Measurements from ENCODE around the gene ABCC9. TPM values are rescaled to one million over a fixed set of nuclear protein-coding genes. Genes with fewer than 3 reads are reported as not detected.

Gene ABCC9
- polyA plus RNA-seq, 1 of the 3 experiments (the other 2 are of a cell fraction): 0.02 TPM

DNA sequence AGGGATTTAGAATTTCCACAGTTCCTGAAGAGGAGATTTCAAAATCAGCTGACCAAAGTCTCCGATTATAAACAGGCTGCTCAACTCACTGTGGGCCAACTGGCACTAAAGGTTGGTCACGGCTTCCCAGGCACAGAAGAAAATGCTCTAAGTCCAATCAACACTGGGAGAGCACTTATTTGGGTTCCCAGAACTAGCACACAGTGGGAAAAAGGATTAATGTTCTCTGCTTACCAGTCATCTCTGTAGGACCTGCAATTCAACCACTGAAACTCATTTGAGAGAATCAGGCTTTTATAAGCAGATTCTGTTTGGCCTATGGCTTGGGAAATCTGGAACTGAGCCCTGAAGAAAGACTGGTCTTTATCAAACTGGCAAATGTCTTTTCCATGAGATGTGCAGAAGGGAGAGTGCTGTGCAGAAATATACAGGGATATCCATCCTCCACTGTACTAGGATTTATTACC lies 49.4 kb downstream of the ABCC9 start:
- ChIA-PET CTCF (no interaction called here), POLR2A (no interaction called here)
- H2AFZ ChIP-seq (ENCODE audit: low read depth): no peak overlapping the region
- H3K9me3 ChIP-seq: no peaks in the 10 kb centered on the region
- 0 out of 2 replicates have a peak, but pooled peaks cover 2% of the 10 kb centered on the region for H3K9me2 ChIP-seq
- no peak overlapping the region for H3K4me2 ChIP-seq
- 8% methylated on average over 2 of the region's 2 CpGs for WGBS (ENCODE audit: low lambda C conversion rate)
- TF ChIP-seq RAD21 (IDR thresholded peaks at IDR 0.05; ENCODE audit: low read length): no peak
- TF ChIP-seq EP300 (IDR thresholded peaks at IDR 0.05; ENCODE audit: borderline replicate concordance in 1 of 2, low read depth in 1 of 2, low read length in 1 of 2): no peak
- TF ChIP-seq, protein P1, sequence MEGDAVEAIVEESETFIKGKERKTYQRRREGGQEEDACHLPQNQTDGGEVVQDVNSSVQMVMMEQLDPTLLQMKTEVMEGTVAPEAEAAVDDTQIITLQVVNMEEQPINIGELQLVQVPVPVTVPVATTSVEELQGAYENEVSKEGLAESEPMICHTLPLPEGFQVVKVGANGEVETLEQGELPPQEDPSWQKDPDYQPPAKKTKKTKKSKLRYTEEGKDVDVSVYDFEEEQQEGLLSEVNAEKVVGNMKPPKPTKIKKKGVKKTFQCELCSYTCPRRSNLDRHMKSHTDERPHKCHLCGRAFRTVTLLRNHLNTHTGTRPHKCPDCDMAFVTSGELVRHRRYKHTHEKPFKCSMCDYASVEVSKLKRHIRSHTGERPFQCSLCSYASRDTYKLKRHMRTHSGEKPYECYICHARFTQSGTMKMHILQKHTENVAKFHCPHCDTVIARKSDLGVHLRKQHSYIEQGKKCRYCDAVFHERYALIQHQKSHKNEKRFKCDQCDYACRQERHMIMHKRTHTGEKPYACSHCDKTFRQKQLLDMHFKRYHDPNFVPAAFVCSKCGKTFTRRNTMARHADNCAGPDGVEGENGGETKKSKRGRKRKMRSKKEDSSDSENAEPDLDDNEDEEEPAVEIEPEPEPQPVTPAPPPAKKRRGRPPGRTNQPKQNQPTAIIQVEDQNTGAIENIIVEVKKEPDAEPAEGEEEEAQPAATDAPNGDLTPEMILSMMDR (IDR thresholded peaks at IDR 0.05): no peak
- no peak for TF ChIP-seq RXRA (IDR thresholded peaks at IDR 0.05; ENCODE audit: borderline replicate concordance, low read depth)
- TF ChIP-seq CHD2 (IDR thresholded peaks at IDR 0.05; ENCODE audit: low read length, partially characterized antibody): no peak
- no peak for TF ChIP-seq YY1 (IDR thresholded peaks at IDR 0.05; ENCODE audit: low read depth)
- TF ChIP-seq RCOR1 (IDR thresholded peaks at IDR 0.05; ENCODE audit: low read length): no peak
- no peak for TF ChIP-seq RFX5 (IDR thresholded peaks at IDR 0.05; ENCODE audit: low read length)
- TF ChIP-seq, protein P2, sequence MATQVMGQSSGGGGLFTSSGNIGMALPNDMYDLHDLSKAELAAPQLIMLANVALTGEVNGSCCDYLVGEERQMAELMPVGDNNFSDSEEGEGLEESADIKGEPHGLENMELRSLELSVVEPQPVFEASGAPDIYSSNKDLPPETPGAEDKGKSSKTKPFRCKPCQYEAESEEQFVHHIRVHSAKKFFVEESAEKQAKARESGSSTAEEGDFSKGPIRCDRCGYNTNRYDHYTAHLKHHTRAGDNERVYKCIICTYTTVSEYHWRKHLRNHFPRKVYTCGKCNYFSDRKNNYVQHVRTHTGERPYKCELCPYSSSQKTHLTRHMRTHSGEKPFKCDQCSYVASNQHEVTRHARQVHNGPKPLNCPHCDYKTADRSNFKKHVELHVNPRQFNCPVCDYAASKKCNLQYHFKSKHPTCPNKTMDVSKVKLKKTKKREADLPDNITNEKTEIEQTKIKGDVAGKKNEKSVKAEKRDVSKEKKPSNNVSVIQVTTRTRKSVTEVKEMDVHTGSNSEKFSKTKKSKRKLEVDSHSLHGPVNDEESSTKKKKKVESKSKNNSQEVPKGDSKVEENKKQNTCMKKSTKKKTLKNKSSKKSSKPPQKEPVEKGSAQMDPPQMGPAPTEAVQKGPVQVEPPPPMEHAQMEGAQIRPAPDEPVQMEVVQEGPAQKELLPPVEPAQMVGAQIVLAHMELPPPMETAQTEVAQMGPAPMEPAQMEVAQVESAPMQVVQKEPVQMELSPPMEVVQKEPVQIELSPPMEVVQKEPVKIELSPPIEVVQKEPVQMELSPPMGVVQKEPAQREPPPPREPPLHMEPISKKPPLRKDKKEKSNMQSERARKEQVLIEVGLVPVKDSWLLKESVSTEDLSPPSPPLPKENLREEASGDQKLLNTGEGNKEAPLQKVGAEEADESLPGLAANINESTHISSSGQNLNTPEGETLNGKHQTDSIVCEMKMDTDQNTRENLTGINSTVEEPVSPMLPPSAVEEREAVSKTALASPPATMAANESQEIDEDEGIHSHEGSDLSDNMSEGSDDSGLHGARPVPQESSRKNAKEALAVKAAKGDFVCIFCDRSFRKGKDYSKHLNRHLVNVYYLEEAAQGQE (IDR thresholded peaks at IDR 0.05; ENCODE audit: low read depth, low read length): no peak
- TF ChIP-seq, protein P3, sequence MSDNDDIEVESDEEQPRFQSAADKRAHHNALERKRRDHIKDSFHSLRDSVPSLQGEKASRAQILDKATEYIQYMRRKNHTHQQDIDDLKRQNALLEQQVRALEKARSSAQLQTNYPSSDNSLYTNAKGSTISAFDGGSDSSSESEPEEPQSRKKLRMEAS (IDR thresholded peaks at IDR 0.05; ENCODE audit: low read depth): no peak
- no peak for TF ChIP-seq JUND (IDR thresholded peaks at IDR 0.05)
- no peak for TF ChIP-seq SIN3A (IDR thresholded peaks at IDR 0.05; ENCODE audit: borderline replicate concordance, low read depth, low read length)
- no peak for TF ChIP-seq NFIC (IDR thresholded peaks at IDR 0.05; ENCODE audit: borderline replicate concordance)
- no peak for TF ChIP-seq TEAD4 (IDR thresholded peaks at IDR 0.05; ENCODE audit: borderline replicate concordance, insufficient read depth)
- H4K20me1 ChIP-seq (ENCODE audit: insufficient read depth): no peaks in the 10 kb centered on the region
- H3K4me3 ChIP-seq (ENCODE audit: low read depth in 2 of 2, low read length in 1 of 2): no peak overlapping the region
- no peaks in the 10 kb centered on the region for H3K4me1 ChIP-seq (ENCODE audit: control insufficient read depth in 1 of 2, insufficient read depth in 2 of 2, low read depth in 1 of 2, low read length in 1 of 2)
- H3K79me2 ChIP-seq (ENCODE audit: insufficient read depth): no peaks in the 10 kb centered on the region
- H3K27me3 ChIP-seq (ENCODE audit: insufficient read depth): no peaks in the 10 kb centered on the region
- H3F3A ChIP-seq (replicated peaks; ENCODE audit: insufficient read depth): no peaks in the 10 kb centered on the region
- no peak overlapping the region for H3K27ac ChIP-seq (ENCODE audit: low read depth in 2 of 2, low read length in 1 of 2)
- H3K36me3 ChIP-seq (replicated peaks in 1 of 2; ENCODE audit: control insufficient read depth in 1 of 2, insufficient read depth in 2 of 2, low read length in 1 of 2): no peaks in the 10 kb centered on the region
- no peak for DNase-seq
- no peak overlapping the region for H3K9ac ChIP-seq
